ENCODE results near the gene NPAS3.

The NPAS3 gene

GRCh38 chr14:33730156-33730555 lies 791.5 kb downstream of the NPAS3 start:
- Histone ChIP-seq H3K36me3 (replicated peaks; ENCODE audit: insufficient read depth, low read length) (no peaks in the 10 kb centered on the region), H2AFZ (ENCODE audit: low read length) (no peak overlapping the region), H3K79me2 (ENCODE audit: low read length) (no peaks in the 10 kb centered on the region), H3K27me3 (replicated peaks; ENCODE audit: insufficient read depth, low read length) (no peaks in the 10 kb centered on the region), H3K27ac (ENCODE audit: low read length) (no peak overlapping the region), H3K4me3 (ENCODE audit: low read length) (no peak overlapping the region), H4K20me1 (ENCODE audit: insufficient read depth, low read length) (no peaks in the 10 kb centered on the region), H3F3A (ENCODE audit: insufficient read depth, low read length) (no peaks in the 10 kb centered on the region), H3K9ac (ENCODE audit: low read length) (no peak overlapping the region), H3K9me3 (replicated peaks; ENCODE audit: insufficient read depth, low read length) (no peaks in the 10 kb centered on the region), H3K4me2 (ENCODE audit: low read depth, low read length) (no peak overlapping the region), H3K4me1 (ENCODE audit: low read length) (no peaks in the 10 kb centered on the region), H3K9me2 (replicated peaks; ENCODE audit: insufficient read depth, low read length) (no peaks in the 10 kb centered on the region)
- DNase-seq, result no peak
- TF ChIP-seq EZH2 (optimal IDR thresholded peaks at IDR 0.05; ENCODE audit: low read depth, low read length), result no peak
- TF ChIP-seq EZH2phosphoT487 (IDR thresholded peaks at IDR 0.05; ENCODE audit: low read length), result no peak

GRCh38 chr14:33732175-33732574 lies 793.5 kb downstream of the NPAS3 start:
- no peak for DNase-seq
- Histone ChIP-seq H2AFZ (ENCODE audit: low read length) (no peak overlapping the region), H3K79me2 (ENCODE audit: low read length) (no peaks in the 10 kb centered on the region), H3K4me2 (ENCODE audit: low read depth, low read length) (no peak overlapping the region), H3K4me1 (ENCODE audit: low read length) (no peaks in the 10 kb centered on the region), H4K20me1 (ENCODE audit: insufficient read depth, low read length) (no peaks in the 10 kb centered on the region), H3K9me3 (replicated peaks; ENCODE audit: insufficient read depth, low read length) (no peaks in the 10 kb centered on the region), H3K9me2 (replicated peaks; ENCODE audit: insufficient read depth, low read length) (no peaks in the 10 kb centered on the region), H3K27ac (ENCODE audit: low read length) (no peak overlapping the region), H3K9ac (ENCODE audit: low read length) (no peak overlapping the region), H3K36me3 (replicated peaks; ENCODE audit: insufficient read depth, low read length) (no peaks in the 10 kb centered on the region), H3K4me3 (ENCODE audit: low read length) (no peak overlapping the region), H3F3A (ENCODE audit: insufficient read depth, low read length) (no peaks in the 10 kb centered on the region), H3K27me3 (replicated peaks; ENCODE audit: insufficient read depth, low read length) (no peaks in the 10 kb centered on the region)
- TF ChIP-seq EZH2 (optimal IDR thresholded peaks at IDR 0.05; ENCODE audit: low read depth, low read length) (no peak), CTCF (IDR thresholded peaks at IDR 0.05; ENCODE audit: low read length) (no peak), EZH2phosphoT487 (IDR thresholded peaks at IDR 0.05; ENCODE audit: low read length) (no peak)

GRCh38 chr14:33733310-33733709 lies 794.6 kb downstream of the NPAS3 start:
- Histone ChIP-seq H3K36me3 (replicated peaks; ENCODE audit: insufficient read depth, low read length) (no peaks in the 10 kb centered on the region), H3K79me2 (ENCODE audit: low read length) (no peaks in the 10 kb centered on the region), H3K27me3 (replicated peaks; ENCODE audit: insufficient read depth, low read length) (no peaks in the 10 kb centered on the region), H4K20me1 (ENCODE audit: insufficient read depth, low read length) (no peaks in the 10 kb centered on the region), H3K4me1 (ENCODE audit: low read length) (no peaks in the 10 kb centered on the region), H3K4me3 (ENCODE audit: low read length) (no peak overlapping the region), H3K27ac (ENCODE audit: low read length) (no peak overlapping the region), H3K4me2 (ENCODE audit: low read depth, low read length) (no peak overlapping the region), H2AFZ (ENCODE audit: low read length) (no peak overlapping the region), H3K9me2 (replicated peaks; ENCODE audit: insufficient read depth, low read length) (no peaks in the 10 kb centered on the region), H3K9ac (ENCODE audit: low read length) (no peak overlapping the region), H3K9me3 (replicated peaks; ENCODE audit: insufficient read depth, low read length) (no peaks in the 10 kb centered on the region), H3F3A (ENCODE audit: insufficient read depth, low read length) (no peaks in the 10 kb centered on the region)
- DNase-seq, result no peak
- TF ChIP-seq EZH2 (optimal IDR thresholded peaks at IDR 0.05; ENCODE audit: low read depth, low read length), result no peak
- TF ChIP-seq EZH2phosphoT487 (IDR thresholded peaks at IDR 0.05; ENCODE audit: low read length), result no peak
- no peak for TF ChIP-seq CTCF (IDR thresholded peaks at IDR 0.05; ENCODE audit: low read length)

- no peak overlapping the region for H3K4me3 ChIP-seq (ENCODE audit: low read length)
- H3K9me2 ChIP-seq (replicated peaks; ENCODE audit: insufficient read depth, low read length), result no peaks in the 10 kb centered on the region
- H3K9ac ChIP-seq (ENCODE audit: low read length), result no peak overlapping the region
- TF ChIP-seq EZH2 (optimal IDR thresholded peaks at IDR 0.05; ENCODE audit: low read depth, low read length) (no peak), CTCF (IDR thresholded peaks at IDR 0.05; ENCODE audit: low read length) (no peak), EZH2phosphoT487 (IDR thresholded peaks at IDR 0.05; ENCODE audit: low read length) (no peak)
- no peak overlapping the region for H3K27ac ChIP-seq (ENCODE audit: low read length)
- no peaks in the 10 kb centered on the region for H3K79me2 ChIP-seq (ENCODE audit: low read length)
- DNase-seq, result no peak
- H4K20me1 ChIP-seq (ENCODE audit: insufficient read depth, low read length), result no peaks in the 10 kb centered on the region
- H3K36me3 ChIP-seq (replicated peaks; ENCODE audit: insufficient read depth, low read length), result no peaks in the 10 kb centered on the region
- H3K9me3 ChIP-seq (replicated peaks; ENCODE audit: insufficient read depth, low read length), result no peaks in the 10 kb centered on the region
- H3K4me2 ChIP-seq (ENCODE audit: low read depth, low read length), result no peak overlapping the region
- no peak overlapping the region for H2AFZ ChIP-seq (ENCODE audit: low read length)
- no peaks in the 10 kb centered on the region for H3F3A ChIP-seq (ENCODE audit: insufficient read depth, low read length)
- no peaks in the 10 kb centered on the region for H3K4me1 ChIP-seq (ENCODE audit: low read length)
- H3K27me3 ChIP-seq (replicated peaks; ENCODE audit: insufficient read depth, low read length), result no peaks in the 10 kb centered on the region
These were observed 795.0 kb downstream of the NPAS3 start for GRCh38 chr14:33733721-33734120.
